Measurements from ENCODE around the gene CRB1. TPM values are rescaled to one million over a fixed set of nuclear protein-coding genes. Genes with fewer than 3 reads are reported as not detected.

Gene CRB1
- total and polyA plus RNA-seq, 2 experiments from 2014 or later: 0.27 to 0.56 TPM

- Mint-ChIP-seq H3K27me3 (ENCODE audit: insufficient read depth, low read depth, poor library complexity) (no peaks in the 10 kb centered on the region), H3K36me3 (ENCODE audit: low read depth) (no peaks in the 10 kb centered on the region)
Observed at GRCh38 chr1:197319631-197320030, 51.6 kb downstream of the CRB1 start.

More at GRCh38 chr1:197319631-197320030, 51.6 kb downstream of the CRB1 start:
- Mint-ChIP-seq H3K9me3 (no peaks in the 10 kb centered on the region), H3K4me1 (no peaks in the 10 kb centered on the region), H3K27ac (no peak overlapping the region), H3K4me3 (no peak overlapping the region)
- Histone ChIP-seq H2AFZ (no peak overlapping the region), H3K27ac (ENCODE audit: low read depth) (no peak overlapping the region), H4K20me1 (replicated peaks; ENCODE audit: insufficient read depth) (no peaks in the 10 kb centered on the region), H3K36me3 (ENCODE audit: insufficient read depth) (no peaks in the 10 kb centered on the region), H3K27me3 (ENCODE audit: insufficient read depth) (no peaks in the 10 kb centered on the region), H3K4me3 (no peak overlapping the region), H3K79me2 (replicated peaks; ENCODE audit: insufficient read depth) (no peaks in the 10 kb centered on the region), H3K4me1 (ENCODE audit: insufficient read depth) (no peaks in the 10 kb centered on the region), H3K4me2 (no peak overlapping the region), H3K9me2 (ENCODE audit: insufficient read depth) (no peaks in the 10 kb centered on the region), H3F3A (replicated peaks; ENCODE audit: low read depth) (no peaks in the 10 kb centered on the region)
- no peak for DNase-seq (ENCODE audit: low spot score)
- TF ChIP-seq ZNF114 (CRISPR knock-in tag; IDR thresholded peaks at IDR 0.05) (no peak), EZH2 (IDR thresholded peaks at IDR 0.05; ENCODE audit: low read depth, unreplicated experiment) (no peak), ETS1 (IDR thresholded peaks at IDR 0.05) (no peak), POLR2AphosphoS5 (IDR thresholded peaks at IDR 0.05; ENCODE audit: low read depth) (no peak), EZH2phosphoT487 (IDR thresholded peaks at IDR 0.05; ENCODE audit: unreplicated experiment) (no peak), ZNF331 (CRISPR knock-in tag; IDR thresholded peaks at IDR 0.05; ENCODE audit: low read depth) (no peak), JUNB (IDR thresholded peaks at IDR 0.05; ENCODE audit: unreplicated experiment) (no peak), NANOG (IDR thresholded peaks at IDR 0.05; ENCODE audit: borderline replicate concordance) (no peak), CTCF (conservative IDR thresholded peaks at IDR 0.05; ENCODE audit: low read depth in 2 of 2) (no peak), STAT1 (IDR thresholded peaks at IDR 0.05; ENCODE audit: unreplicated experiment) (no peak), REST (IDR thresholded peaks at IDR 0.05; ENCODE audit: unreplicated experiment) (no peak), CREB1 (CRISPR knock-in tag; IDR thresholded peaks at IDR 0.05; ENCODE audit: low read depth) (no peak)
- TF ChIP-seq, protein P1, sequence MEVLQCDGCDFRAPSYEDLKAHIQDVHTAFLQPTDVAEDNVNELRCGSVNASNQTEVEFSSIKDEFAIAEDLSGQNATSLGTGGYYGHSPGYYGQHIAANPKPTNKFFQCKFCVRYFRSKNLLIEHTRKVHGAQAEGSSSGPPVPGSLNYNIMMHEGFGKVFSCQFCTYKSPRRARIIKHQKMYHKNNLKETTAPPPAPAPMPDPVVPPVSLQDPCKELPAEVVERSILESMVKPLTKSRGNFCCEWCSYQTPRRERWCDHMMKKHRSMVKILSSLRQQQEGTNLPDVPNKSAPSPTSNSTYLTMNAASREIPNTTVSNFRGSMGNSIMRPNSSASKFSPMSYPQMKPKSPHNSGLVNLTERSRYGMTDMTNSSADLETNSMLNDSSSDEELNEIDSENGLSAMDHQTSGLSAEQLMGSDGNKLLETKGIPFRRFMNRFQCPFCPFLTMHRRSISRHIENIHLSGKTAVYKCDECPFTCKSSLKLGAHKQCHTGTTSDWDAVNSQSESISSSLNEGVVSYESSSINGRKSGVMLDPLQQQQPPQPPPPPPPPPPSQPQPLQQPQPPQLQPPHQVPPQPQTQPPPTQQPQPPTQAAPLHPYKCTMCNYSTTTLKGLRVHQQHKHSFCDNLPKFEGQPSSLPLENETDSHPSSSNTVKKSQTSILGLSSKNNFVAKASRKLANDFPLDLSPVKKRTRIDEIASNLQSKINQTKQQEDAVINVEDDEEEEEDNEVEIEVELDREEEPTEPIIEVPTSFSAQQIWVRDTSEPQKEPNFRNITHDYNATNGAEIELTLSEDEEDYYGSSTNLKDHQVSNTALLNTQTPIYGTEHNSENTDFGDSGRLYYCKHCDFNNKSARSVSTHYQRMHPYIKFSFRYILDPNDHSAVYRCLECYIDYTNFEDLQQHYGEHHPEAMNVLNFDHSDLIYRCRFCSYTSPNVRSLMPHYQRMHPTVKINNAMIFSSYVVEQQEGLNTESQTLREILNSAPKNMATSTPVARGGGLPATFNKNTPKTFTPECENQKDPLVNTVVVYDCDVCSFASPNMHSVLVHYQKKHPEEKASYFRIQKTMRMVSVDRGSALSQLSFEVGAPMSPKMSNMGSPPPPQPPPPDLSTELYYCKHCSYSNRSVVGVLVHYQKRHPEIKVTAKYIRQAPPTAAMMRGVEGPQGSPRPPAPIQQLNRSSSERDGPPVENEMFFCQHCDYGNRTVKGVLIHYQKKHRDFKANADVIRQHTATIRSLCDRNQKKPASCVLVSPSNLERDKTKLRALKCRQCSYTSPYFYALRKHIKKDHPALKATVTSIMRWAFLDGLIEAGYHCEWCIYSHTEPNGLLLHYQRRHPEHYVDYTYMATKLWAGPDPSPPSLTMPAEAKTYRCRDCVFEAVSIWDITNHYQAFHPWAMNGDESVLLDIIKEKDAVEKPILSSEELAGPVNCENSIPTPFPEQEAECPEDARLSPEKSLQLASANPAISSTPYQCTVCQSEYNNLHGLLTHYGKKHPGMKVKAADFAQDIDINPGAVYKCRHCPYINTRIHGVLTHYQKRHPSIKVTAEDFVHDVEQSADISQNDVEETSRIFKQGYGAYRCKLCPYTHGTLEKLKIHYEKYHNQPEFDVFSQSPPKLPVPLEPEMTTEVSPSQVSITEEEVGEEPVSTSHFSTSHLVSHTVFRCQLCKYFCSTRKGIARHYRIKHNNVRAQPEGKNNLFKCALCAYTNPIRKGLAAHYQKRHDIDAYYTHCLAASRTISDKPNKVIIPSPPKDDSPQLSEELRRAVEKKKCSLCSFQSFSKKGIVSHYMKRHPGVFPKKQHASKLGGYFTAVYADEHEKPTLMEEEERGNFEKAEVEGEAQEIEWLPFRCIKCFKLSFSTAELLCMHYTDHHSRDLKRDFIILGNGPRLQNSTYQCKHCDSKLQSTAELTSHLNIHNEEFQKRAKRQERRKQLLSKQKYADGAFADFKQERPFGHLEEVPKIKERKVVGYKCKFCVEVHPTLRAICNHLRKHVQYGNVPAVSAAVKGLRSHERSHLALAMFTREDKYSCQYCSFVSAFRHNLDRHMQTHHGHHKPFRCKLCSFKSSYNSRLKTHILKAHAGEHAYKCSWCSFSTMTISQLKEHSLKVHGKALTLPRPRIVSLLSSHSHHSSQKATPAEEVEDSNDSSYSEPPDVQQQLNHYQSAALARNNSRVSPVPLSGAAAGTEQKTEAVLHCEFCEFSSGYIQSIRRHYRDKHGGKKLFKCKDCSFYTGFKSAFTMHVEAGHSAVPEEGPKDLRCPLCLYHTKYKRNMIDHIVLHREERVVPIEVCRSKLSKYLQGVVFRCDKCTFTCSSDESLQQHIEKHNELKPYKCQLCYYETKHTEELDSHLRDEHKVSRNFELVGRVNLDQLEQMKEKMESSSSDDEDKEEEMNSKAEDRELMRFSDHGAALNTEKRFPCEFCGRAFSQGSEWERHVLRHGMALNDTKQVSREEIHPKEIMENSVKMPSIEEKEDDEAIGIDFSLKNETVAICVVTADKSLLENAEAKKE (CRISPR knock-in tag; IDR thresholded peaks at IDR 0.05): no peak
- ATAC-seq: no peak
